ENCODE results near the gene CTIF.

- TF ChIP-seq CTCF (IDR thresholded peaks at IDR 0.05) (no peak), POLR2A (IDR thresholded peaks at IDR 0.05) (no peak)
Observed at GRCh38 chr18:48860269-48861180, 321.7 kb downstream of the CTIF start.
